Measurements from ENCODE around the gene CSAD. TPM values are rescaled to one million over a fixed set of nuclear protein-coding genes. Genes with fewer than 3 reads are reported as not detected.
A peak's percentile ranks its signal among the peaks of the same experiment; 100 is the strongest.

CSAD gene
- total and polyA plus RNA-seq, 2 experiments from 2014 or later, result 3.2 to 7.1 TPM

- peak overlapping the region; percentile 84; the same call in 1 of the 3 replicates for H3K4me3 Mint-ChIP-seq
These were observed 2.2 kb upstream of the CSAD start for GRCh38 chr12:53182903-53183302.

More at GRCh38 chr12:53182903-53183302, 2.2 kb upstream of the CSAD start:
- ATAC-seq (no peak), DNase-seq (ENCODE audit: low spot score) (no peak)
- Mint-ChIP-seq H3K27ac (no peak overlapping the region), H3K4me1 (peaks cover 27% of the 10 kb centered on the region), H3K36me3 (ENCODE audit: low read depth) (peaks cover 62% of the 10 kb centered on the region), H3K9me3 (no peaks in the 10 kb centered on the region), H3K27me3 (ENCODE audit: insufficient read depth, low read depth, poor library complexity) (peaks cover 25% of the 10 kb centered on the region)
- Histone ChIP-seq H2AFZ (no peak overlapping the region), H3K36me3 (ENCODE audit: insufficient read depth) (peaks cover 18% of the 10 kb centered on the region), H3F3A (replicated peaks; ENCODE audit: low read depth) (peaks cover 19% of the 10 kb centered on the region), H3K27ac (ENCODE audit: low read depth) (no peak overlapping the region), H4K20me1 (replicated peaks; ENCODE audit: insufficient read depth) (peaks cover 23% of the 10 kb centered on the region), H3K79me2 (replicated peaks; ENCODE audit: insufficient read depth) (peaks cover 17% of the 10 kb centered on the region), H3K27me3 (ENCODE audit: insufficient read depth) (peaks cover 20% of the 10 kb centered on the region), H3K4me3 (no peak overlapping the region), H3K9me2 (ENCODE audit: insufficient read depth) (no peaks in the 10 kb centered on the region), H3K4me2 (no peak overlapping the region), H3K4me1 (ENCODE audit: insufficient read depth) (peaks cover 17% of the 10 kb centered on the region)
- TF ChIP-seq CREB1 (CRISPR knock-in tag; IDR thresholded peaks at IDR 0.05; ENCODE audit: low read depth) (no peak), REST (IDR thresholded peaks at IDR 0.05; ENCODE audit: unreplicated experiment) (no peak), CTCF (conservative IDR thresholded peaks at IDR 0.05; ENCODE audit: low read depth in 2 of 2) (no peak), POLR2AphosphoS5 (IDR thresholded peaks at IDR 0.05; ENCODE audit: low read depth) (no peak), ZNF462 (CRISPR knock-in tag; IDR thresholded peaks at IDR 0.05) (no peak)
